ENCODE measurements around the gene TRIM65.
"Not testable (repeated sequence)": the region's sequence is repeated elsewhere in the genome, so short reads cannot be mapped to it uniquely, and the experiment has no call there.

TRIM65 gene

DNA sequence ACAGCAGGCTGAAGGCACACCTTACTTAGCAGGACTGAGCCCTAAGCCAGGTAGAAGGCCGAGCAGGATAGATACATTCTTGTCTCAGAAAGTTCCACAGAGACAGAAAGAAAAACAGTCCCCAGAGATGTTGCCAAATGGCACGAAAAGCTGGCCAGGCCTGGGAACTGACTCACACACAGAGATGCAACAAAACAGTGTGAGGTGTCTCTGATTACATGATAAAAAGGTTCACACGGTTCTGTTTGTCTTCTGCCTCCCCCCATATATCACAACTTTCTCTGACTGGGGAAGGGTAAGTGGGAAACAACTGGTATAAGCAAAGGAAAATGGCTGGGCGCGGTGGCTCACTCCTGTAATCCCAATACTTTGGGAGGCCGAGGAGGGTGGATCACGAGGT lies 43.3 kb downstream of the TRIM65 start:
- no peak for TF ChIP-seq CTCF (IDR thresholded peaks at IDR 0.05; ENCODE audit: extremely low read depth, missing control alignments)
- no peak for DNase-seq (ENCODE audit: low spot score)

GRCh38 chr17:75851693-75851991 lies 45.1 kb downstream of the TRIM65 start:
- DNase-seq (ENCODE audit: low spot score), result not testable (repeated sequence)

- no peak for DNase-seq (ENCODE audit: low spot score)
- no peak for TF ChIP-seq CTCF (IDR thresholded peaks at IDR 0.05; ENCODE audit: extremely low read depth, missing control alignments)
These were observed 45.6 kb downstream of the TRIM65 start for GRCh38 chr17:75850928-75851692.

DNA sequence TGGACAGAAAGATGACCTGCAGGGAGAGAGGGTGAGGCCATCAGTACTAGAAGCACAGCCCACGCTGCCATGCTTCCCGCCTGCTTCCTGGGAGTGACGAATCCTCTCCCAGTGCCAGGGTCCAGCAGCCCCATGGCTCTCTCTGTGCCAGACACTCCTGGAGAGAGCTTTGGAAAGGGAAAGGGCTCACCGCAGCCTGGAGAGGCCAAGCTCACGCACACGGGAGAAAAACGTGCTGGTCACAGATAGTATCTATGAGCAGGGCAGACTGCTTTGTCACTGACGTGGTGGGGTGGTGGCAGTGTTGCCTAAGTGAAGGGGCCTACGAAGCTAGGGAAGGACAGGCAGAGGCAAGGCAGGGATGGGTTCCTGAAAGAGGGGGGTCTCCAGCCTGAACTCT lies 47.0 kb downstream of the TRIM65 start:
- no peak for DNase-seq (ENCODE audit: low spot score)
- TF ChIP-seq CTCF (IDR thresholded peaks at IDR 0.05; ENCODE audit: extremely low read depth, missing control alignments), result no peak

- TF ChIP-seq CTCF (IDR thresholded peaks at IDR 0.05; ENCODE audit: extremely low read depth, missing control alignments), result no peak
- no peak for DNase-seq (ENCODE audit: low spot score)
These were observed 47.5 kb downstream of the TRIM65 start for GRCh38 chr17:75849279-75849646.

DNA sequence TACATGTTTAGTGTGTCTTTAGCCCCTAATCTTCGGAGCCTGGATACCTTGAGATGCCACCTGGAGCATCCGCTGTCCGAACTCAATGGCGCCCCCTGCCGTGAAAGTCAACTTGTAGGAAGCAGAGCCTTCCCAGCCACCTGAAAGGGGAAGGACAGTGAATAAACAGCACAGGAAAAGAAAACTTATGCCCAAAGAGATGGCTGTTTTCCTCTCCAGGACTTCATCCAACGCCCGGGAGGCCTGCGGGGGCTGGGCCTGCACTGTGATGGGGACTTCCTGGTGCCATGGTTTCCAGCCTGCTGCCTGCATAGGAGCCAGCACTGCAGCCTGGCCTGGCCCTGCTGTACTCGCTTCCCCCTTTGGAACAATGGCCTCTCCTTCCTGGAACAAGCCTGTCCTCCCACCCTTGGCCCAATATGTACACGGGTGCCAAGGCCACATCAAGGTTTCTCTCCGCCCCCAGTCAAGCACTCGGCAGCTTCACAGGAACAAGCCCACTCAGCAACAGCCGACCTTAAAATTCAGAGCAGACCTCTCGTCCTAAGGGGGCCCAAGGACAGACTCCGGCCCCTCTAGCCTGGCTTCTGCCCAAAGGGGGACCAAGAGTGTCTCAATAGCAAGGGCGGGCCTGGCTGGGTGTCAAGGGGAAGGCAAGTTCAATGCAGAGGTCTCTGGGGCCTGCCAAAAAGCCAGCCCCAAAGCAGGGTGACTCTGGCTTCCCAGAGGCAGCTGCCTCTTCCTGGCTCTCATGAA lies 48.0 kb downstream of the TRIM65 start:
- DNase-seq (ENCODE audit: low spot score), result peak; percentile 56
- peak; percentile 61 for TF ChIP-seq CTCF (IDR thresholded peaks at IDR 0.05; ENCODE audit: extremely low read depth, missing control alignments)

GRCh38 chr17:75847614-75848522 lies 48.9 kb downstream of the TRIM65 start:
- DNase-seq (ENCODE audit: low spot score), result no peak

More at GRCh38 chr17:75847614-75848522, 48.9 kb downstream of the TRIM65 start:
- TF ChIP-seq CTCF (IDR thresholded peaks at IDR 0.05; ENCODE audit: extremely low read depth, missing control alignments), result no peak

Data from GM20000 (cell line).